ENCODE data around the gene STK11IP.

DNA sequence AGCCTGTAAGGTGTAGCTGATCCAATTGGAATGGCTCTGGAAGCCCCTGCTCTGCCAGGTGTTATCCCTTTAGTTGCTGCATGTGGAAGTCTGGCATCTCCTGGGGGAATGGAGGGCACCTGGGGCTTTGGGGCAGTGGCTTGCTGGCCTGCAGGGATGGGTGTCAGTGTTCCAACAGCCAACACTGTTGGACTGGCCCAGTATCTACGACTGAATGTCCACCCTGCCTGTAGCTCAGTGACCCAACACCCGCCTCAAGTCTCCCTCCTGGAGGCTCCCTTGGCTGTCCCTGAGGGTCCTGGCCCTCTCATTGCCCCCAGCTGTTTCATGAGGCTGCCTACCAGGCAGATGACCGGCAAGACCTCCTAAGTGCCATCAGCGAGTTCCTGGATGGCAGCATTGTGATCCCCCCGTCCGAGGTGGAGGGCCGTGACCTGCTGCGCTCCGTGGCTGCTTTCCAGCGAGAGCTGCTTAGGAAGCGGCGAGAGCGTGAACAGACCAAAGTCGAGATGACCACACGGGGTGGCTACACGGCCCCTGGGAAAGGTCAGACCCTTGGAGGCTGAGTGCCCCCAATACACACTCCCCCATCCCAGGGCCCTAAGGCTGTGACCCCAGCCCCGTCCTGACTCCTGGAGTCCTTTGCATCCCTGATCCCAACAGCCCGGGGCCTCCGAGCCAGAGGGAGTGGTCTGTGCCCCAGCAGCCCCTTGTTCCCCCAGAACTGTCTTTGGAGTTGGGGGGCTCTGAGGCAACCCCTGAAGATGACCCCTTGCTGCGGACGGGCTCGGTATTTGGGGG lies 37.5 kb downstream of the STK11IP start:
- TF ChIP-seq, protein P1, sequence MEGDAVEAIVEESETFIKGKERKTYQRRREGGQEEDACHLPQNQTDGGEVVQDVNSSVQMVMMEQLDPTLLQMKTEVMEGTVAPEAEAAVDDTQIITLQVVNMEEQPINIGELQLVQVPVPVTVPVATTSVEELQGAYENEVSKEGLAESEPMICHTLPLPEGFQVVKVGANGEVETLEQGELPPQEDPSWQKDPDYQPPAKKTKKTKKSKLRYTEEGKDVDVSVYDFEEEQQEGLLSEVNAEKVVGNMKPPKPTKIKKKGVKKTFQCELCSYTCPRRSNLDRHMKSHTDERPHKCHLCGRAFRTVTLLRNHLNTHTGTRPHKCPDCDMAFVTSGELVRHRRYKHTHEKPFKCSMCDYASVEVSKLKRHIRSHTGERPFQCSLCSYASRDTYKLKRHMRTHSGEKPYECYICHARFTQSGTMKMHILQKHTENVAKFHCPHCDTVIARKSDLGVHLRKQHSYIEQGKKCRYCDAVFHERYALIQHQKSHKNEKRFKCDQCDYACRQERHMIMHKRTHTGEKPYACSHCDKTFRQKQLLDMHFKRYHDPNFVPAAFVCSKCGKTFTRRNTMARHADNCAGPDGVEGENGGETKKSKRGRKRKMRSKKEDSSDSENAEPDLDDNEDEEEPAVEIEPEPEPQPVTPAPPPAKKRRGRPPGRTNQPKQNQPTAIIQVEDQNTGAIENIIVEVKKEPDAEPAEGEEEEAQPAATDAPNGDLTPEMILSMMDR (IDR thresholded peaks at IDR 0.05; ENCODE audit: low read length) = no peak
- no peak for TF ChIP-seq EZH2phosphoT487 (IDR thresholded peaks at IDR 0.05; ENCODE audit: low read length)
- no peak for TF ChIP-seq EZH2 (optimal IDR thresholded peaks at IDR 0.05; ENCODE audit: low read depth, low read length)
